NCI-H2227 treated with DMSO at 0.1 percent for 48 hours (cell line): Measurements from ENCODE around the gene ATM.

Experiments used
- DNase-seq: peaks from one replicate; lab custom pipeline; 2025; lab: John Stamatoyannopoulos, UW

ATM gene

GRCh38 chr11:108222574-108223347 lies at the start of gene ATM, which contains the start of gene NPAT:
TSS of gene ATM (plus strand) at chr11:108223067. CDS start at chr11:108227625, 4,558 bp downstream.
TSS of gene NPAT (minus strand) at chr11:108222638. CDS start at chr11:108222536, 102 bp downstream.
- peak; percentile 95 for DNase-seq

- no peak for DNase-seq
Observed at GRCh38 chr11:108177570-108177969, 45.3 kb upstream of the ATM start.

GRCh38 chr11:108193725-108194124 lies 29.1 kb upstream of the ATM start:
- DNase-seq, result no peak

- no peak for DNase-seq
Observed at GRCh38 chr11:108196901-108197300, 26.0 kb upstream of the ATM start.

GRCh38 chr11:108197351-108197750 lies 25.5 kb upstream of the ATM start:
- DNase-seq, result no peak

- no peak for DNase-seq
Observed at GRCh38 chr11:108198833-108199232, 24.0 kb upstream of the ATM start.

GRCh38 chr11:108199446-108200321 lies 23.2 kb upstream of the ATM start:
- no peak for DNase-seq

- DNase-seq, result no peak
Observed at GRCh38 chr11:108203075-108203474, 19.8 kb upstream of the ATM start.

GRCh38 chr11:108204376-108204775 lies 18.5 kb upstream of the ATM start:
- no peak for DNase-seq

- no peak for DNase-seq
Observed at GRCh38 chr11:108204929-108205499, 17.9 kb upstream of the ATM start.

- DNase-seq, result no peak
Observed at GRCh38 chr11:108206171-108206570, 16.7 kb upstream of the ATM start.

- no peak for DNase-seq
Observed at GRCh38 chr11:108206969-108207682, 15.7 kb upstream of the ATM start.

GRCh38 chr11:108207683-108208060 lies 15.2 kb upstream of the ATM start:
- no peak for DNase-seq

- no peak for DNase-seq
Observed at GRCh38 chr11:108210441-108210840, 12.4 kb upstream of the ATM start.

- no peak for DNase-seq
Observed at GRCh38 chr11:108213784-108214183, 9.1 kb upstream of the ATM start.

GRCh38 chr11:108216988-108217387 lies 5.9 kb upstream of the ATM start:
- no peak for DNase-seq

GRCh38 chr11:108218455-108218854 lies 4.4 kb upstream of the ATM start:
- no peak for DNase-seq

- DNase-seq, result no peak
Observed at GRCh38 chr11:108218912-108219783, 3.7 kb upstream of the ATM start.

- DNase-seq, result no peak
Observed at GRCh38 chr11:108220721-108221336, 2.0 kb upstream of the ATM start.

GRCh38 chr11:108221371-108221770 lies 1.5 kb upstream of the ATM start:
- DNase-seq, result no peak
